ENCODE measurements around the gene ITGAX. TPM values are rescaled to one million over a fixed set of nuclear protein-coding genes. Genes with fewer than 3 reads are reported as not detected.

Gene ITGAX
- total RNA-seq, 1 experiment from 2014 or later = not detected

DNA sequence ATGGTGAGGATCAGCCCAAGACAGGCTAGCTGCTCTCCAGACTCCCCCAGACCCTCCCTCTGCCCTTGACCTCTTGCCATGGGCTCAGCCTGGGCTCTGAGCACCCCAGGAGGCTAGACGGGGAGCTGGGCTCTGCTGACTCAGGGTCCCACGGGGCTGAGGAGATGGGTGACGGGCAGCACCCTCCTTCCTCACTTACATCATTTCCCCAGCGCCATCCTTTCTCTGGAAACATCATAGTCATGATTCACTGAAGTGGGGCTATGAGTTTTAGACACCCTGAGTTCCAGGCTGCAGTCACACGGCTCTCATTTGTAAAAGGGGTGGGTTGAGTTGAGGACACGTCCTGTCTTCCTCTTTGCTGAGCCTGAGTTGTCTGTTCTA, 3.0 kb upstream of the ITGAX start:
- peaks cover 6% of the 10 kb centered on the region for H3K27me3 Mint-ChIP-seq (ENCODE audit: insufficient read depth, unreplicated experiment)
- DNase-seq = no peak
- POLR2A ChIA-PET = no interaction called here
- no peak overlapping the region for H3K27ac Mint-ChIP-seq (ENCODE audit: unreplicated experiment)
- no peaks in the 10 kb centered on the region for H3K9me3 ChIP-seq
- BruUV-seq (replicated peaks) = no TSS peak
- no peak overlapping the region for H3K4me3 ChIP-seq (ENCODE audit: low read depth, low read length)
- H3K4me1 ChIP-seq = no peaks in the 10 kb centered on the region
- TF ChIP-seq, protein P1, sequence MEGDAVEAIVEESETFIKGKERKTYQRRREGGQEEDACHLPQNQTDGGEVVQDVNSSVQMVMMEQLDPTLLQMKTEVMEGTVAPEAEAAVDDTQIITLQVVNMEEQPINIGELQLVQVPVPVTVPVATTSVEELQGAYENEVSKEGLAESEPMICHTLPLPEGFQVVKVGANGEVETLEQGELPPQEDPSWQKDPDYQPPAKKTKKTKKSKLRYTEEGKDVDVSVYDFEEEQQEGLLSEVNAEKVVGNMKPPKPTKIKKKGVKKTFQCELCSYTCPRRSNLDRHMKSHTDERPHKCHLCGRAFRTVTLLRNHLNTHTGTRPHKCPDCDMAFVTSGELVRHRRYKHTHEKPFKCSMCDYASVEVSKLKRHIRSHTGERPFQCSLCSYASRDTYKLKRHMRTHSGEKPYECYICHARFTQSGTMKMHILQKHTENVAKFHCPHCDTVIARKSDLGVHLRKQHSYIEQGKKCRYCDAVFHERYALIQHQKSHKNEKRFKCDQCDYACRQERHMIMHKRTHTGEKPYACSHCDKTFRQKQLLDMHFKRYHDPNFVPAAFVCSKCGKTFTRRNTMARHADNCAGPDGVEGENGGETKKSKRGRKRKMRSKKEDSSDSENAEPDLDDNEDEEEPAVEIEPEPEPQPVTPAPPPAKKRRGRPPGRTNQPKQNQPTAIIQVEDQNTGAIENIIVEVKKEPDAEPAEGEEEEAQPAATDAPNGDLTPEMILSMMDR (IDR thresholded peaks at IDR 0.05; ENCODE audit: insufficient read depth in 1 of 2, low read depth in 1 of 2, low read length in 1 of 2, severe bottlenecking in 1 of 2, unreplicated experiment in 1 of 2) = no peak
- CTCF ChIA-PET = no interaction called here
- no peaks in the 10 kb centered on the region for H3K4me1 Mint-ChIP-seq (ENCODE audit: low read depth, unreplicated experiment)
- H3K4me3 Mint-ChIP-seq (ENCODE audit: unreplicated experiment) = no peak overlapping the region
- peaks cover 4% of the 10 kb centered on the region for H3K36me3 Mint-ChIP-seq (ENCODE audit: insufficient read depth, unreplicated experiment)
- intact Hi-C loops (cut with micrococcal nuclease; ENCODE audit: unreplicated experiment) = no loop called here
- H3K36me3 ChIP-seq (ENCODE audit: control insufficient read depth, insufficient read depth, low read length) = no peaks in the 10 kb centered on the region
- no peaks in the 10 kb centered on the region for H3K9me3 Mint-ChIP-seq (ENCODE audit: unreplicated experiment)
- no peaks in the 10 kb centered on the region for H3K27me3 ChIP-seq (replicated peaks; ENCODE audit: control insufficient read depth, insufficient read depth, low read length)

DNA sequence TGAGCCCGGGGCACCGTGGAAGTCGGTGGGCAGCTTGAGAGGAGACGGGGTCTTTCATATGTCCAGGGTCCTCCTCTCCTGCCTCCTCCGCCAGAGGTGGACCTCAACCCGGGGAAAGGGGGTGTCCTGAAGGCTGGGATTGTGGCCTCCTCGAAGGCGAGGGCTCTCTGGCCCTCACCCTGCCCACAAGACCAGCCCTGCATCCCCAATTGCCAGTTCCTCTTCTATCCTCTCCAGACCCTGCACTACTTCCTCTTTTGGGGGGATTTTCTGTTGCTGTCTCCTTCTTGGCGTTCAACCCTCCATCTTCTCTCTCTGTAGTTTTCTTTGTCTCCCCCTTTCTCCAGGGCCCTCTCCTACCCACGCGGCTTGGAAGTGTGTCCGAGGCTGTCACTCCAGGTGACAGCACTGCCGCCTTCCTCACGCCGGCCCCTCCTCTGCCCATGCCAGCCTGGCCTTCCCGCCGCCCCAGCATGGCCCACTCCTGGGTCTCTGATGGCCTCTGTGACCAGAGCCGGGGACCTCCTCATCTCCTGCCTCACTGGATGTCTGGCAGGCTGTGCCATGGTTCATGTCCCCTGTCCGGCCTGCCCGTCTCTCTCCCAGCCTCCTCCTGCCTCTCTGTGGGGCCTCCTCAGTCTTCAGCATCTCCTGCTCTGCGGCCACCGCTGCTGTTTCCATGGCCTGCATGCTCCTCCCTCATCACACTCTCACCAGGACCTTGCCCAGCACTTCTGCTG, 2.4 kb upstream of the ITGAX start:
- Mint-ChIP-seq H3K4me1 (ENCODE audit: low read depth, unreplicated experiment) (no peaks in the 10 kb centered on the region), H3K9me3 (ENCODE audit: unreplicated experiment) (no peaks in the 10 kb centered on the region), H3K36me3 (ENCODE audit: insufficient read depth, unreplicated experiment) (peaks cover 5% of the 10 kb centered on the region), H3K27ac (ENCODE audit: unreplicated experiment) (no peak overlapping the region), H3K4me3 (ENCODE audit: unreplicated experiment) (no peak overlapping the region), H3K27me3 (ENCODE audit: insufficient read depth, unreplicated experiment) (peaks cover 6% of the 10 kb centered on the region)
- H3K27me3 ChIP-seq (replicated peaks; ENCODE audit: control insufficient read depth, insufficient read depth, low read length) = no peaks in the 10 kb centered on the region
- ChIA-PET POLR2A (no interaction called here), CTCF (no interaction called here)
- DNase-seq = no peak
- intact Hi-C loops (cut with micrococcal nuclease; ENCODE audit: unreplicated experiment) = no loop called here
- TF ChIP-seq, protein P1 (IDR thresholded peaks at IDR 0.05; ENCODE audit: insufficient read depth in 1 of 2, low read depth in 1 of 2, low read length in 1 of 2, severe bottlenecking in 1 of 2, unreplicated experiment in 1 of 2) = no peak
- no peaks in the 10 kb centered on the region for H3K4me1 ChIP-seq
- no peaks in the 10 kb centered on the region for H3K9me3 ChIP-seq
- no peak overlapping the region for H3K4me3 ChIP-seq (ENCODE audit: low read depth, low read length)
- H3K36me3 ChIP-seq (ENCODE audit: control insufficient read depth, insufficient read depth, low read length) = no peaks in the 10 kb centered on the region
- no TSS peak for BruUV-seq (replicated peaks)

DNA sequence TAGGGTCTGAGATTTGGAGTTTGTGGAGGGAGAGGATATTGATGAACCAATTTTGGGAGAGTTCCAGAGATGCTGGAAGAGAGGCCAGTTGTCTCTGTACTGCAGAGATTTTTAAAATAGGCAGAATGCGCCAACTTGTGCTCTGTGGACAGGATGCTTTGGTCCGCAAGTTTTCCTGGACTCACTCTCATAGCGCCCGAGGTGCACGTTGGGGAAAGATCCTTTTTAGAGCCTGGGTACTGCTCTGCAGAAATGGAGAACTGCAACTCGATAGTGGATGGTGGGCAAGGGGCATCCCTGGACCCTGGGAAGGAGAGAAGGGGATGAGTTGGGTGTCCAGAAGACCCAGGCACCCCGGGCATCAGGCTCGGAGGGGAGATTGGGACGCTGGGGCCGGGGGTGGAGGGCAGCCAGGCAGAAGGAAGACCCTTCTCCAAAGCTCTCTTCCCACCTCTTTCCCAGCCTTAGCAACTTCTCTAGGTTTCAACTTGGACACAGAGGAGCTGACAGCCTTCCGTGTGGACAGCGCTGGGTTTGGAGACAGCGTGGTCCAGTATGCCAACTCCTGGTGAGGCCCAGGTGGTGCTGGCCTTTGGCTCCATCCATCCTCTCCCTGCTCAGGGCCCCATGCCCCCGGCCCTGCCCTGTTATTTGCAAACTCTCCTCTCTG, 590 bp downstream of the ITGAX start:
- H3K9me3 ChIP-seq = no peaks in the 10 kb centered on the region
- H3K4me1 ChIP-seq = no peaks in the 10 kb centered on the region
- no peaks in the 10 kb centered on the region for H3K27me3 ChIP-seq (replicated peaks; ENCODE audit: control insufficient read depth, insufficient read depth, low read length)
- H3K27ac Mint-ChIP-seq (ENCODE audit: unreplicated experiment) = no peak overlapping the region
- TF ChIP-seq, protein P1 (IDR thresholded peaks at IDR 0.05; ENCODE audit: insufficient read depth in 1 of 2, low read depth in 1 of 2, low read length in 1 of 2, severe bottlenecking in 1 of 2, unreplicated experiment in 1 of 2) = no peak
- no peaks in the 10 kb centered on the region for H3K9me3 Mint-ChIP-seq (ENCODE audit: unreplicated experiment)
- no TSS peak for BruUV-seq (replicated peaks)
- H3K27me3 Mint-ChIP-seq (ENCODE audit: insufficient read depth, unreplicated experiment) = peaks cover 6% of the 10 kb centered on the region
- DNase-seq = no peak
- H3K36me3 ChIP-seq (ENCODE audit: control insufficient read depth, insufficient read depth, low read length) = no peaks in the 10 kb centered on the region
- H3K4me3 ChIP-seq (ENCODE audit: low read depth, low read length) = no peak overlapping the region
- intact Hi-C loops (cut with micrococcal nuclease; ENCODE audit: unreplicated experiment) = no loop called here
- ChIA-PET CTCF (no interaction called here), POLR2A (no interaction called here)
- peaks cover 5% of the 10 kb centered on the region for H3K36me3 Mint-ChIP-seq (ENCODE audit: insufficient read depth, unreplicated experiment)
- no peak overlapping the region for H3K4me3 Mint-ChIP-seq (ENCODE audit: unreplicated experiment)
- no peaks in the 10 kb centered on the region for H3K4me1 Mint-ChIP-seq (ENCODE audit: low read depth, unreplicated experiment)
